GM08714 (cell line): Measurements from ENCODE around the gene WNT11.

Experiments used
- H3K4me3 ChIP-seq: fragments of 200-500 bp; sonication (Bioruptor generic); 2 replicates; pipeline ENCODE4 v1.5.1; 2014; ENCODE audit warnings: mild to moderate bottlenecking, low read length, inconsistent platforms
- ZNF274 ChIP-seq: IDR thresholded peaks from 2 replicates; pipeline ENCODE4 v1.6.1; 2012; ENCODE audit warnings: mild to moderate bottlenecking, low read depth, low read length

The WNT11 gene

DNA sequence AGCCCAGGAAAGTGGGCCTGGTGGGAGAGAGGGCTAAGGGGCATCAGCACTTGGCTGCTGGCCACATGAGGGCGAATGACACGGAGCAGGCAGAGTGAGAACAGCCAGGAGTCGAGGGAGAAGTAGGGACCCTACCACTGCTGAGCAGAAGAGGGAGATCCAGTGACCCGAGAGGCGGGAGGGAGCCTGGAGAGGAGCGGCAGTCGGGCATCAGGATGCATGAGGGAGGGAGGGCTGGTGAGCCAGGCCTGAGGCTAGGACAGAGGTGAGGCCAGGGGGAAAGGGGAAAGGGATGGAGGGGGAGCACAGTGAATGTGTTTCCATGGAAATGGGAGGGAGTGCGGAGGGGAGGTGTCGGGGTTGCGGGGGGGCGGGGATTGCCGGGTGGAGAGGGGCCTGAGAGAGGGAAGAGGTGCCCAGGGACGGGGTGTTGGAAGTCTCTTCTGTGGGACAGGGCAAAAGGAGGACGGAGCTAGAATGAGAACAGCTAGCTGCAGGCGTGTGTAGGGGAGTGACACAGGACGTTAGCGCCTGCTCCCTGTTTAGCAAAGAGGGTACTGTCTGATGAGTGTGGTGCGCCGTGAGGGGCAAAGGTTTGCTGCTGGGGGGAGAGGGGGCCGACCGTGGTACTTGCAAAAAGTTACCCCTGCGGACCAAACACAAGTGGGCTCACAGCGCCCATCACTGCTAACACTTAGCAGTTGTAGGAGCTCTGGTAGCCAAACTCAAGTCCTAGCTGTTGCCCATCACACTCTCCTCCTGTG lies 37.1 kb upstream of the WNT11 start:
- no peak overlapping the region for H3K4me3 ChIP-seq
- TF ChIP-seq ZNF274 = no peak

DNA sequence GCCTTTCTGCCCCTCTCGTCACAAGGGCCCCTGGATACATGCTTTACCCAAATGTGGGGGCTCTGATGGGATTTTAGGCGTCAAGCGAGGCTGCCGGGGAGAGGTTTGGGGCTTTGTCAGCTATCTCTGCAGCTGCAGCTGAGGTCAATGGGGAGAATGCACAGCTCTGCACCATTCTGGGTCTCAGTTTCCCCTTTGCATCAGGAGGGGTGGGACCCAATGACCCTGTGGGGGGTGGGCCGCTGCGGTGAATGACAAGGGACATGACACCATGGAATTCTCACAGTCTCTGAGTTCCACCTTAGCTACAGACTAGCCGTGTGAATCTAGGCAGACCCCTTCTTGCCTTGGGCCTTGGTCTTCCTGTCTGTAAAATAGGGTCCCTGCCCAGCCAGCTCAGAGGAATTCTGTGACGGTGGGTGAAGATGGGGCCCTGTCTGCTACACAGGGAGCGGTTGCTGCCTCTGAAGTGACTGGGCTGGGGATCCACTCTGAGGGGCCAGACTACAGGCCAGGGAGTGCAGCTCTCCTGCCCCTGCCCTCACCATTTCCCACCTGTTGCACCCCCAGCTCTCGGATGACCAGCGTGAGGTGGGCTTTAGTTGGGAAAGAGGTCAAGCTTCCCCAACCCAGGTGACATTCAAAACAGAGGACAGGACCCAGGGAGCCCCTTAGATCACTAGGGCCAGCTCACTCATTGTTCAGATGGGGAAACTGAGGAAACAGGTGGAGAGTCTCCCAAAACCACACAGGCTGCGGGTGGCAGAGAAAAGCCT lies 35.9 kb upstream of the WNT11 start:
- no peak overlapping the region for H3K4me3 ChIP-seq
- no peak for TF ChIP-seq ZNF274

- no peak for TF ChIP-seq ZNF274
- no peak overlapping the region for H3K4me3 ChIP-seq
These were observed 35.1 kb upstream of the WNT11 start for GRCh38 chr11:76241243-76242000.

DNA sequence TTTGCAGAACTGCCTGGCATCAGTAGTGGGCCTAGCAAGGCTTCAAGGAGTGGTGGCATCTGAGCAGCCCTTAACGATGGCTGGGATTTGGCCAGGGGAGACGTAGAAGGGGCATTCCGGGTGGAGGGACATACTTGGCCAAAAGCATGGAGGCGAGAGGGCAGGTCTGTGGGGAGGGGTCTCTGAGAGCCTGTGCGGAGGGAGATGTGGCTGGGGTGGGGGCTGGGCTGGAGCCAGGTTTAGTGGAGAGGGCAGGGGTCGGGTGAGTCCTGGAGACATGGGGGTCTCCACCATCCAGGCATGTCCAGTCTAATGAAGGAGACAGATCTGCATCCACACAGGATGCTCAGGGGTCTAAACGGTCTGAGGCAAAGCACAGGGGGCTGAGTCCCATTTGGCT lies 34.4 kb upstream of the WNT11 start:
- no peak for TF ChIP-seq ZNF274
- H3K4me3 ChIP-seq = no peak overlapping the region

- H3K4me3 ChIP-seq = no peak overlapping the region
- no peak for TF ChIP-seq ZNF274
These were observed 33.8 kb upstream of the WNT11 start for GRCh38 chr11:76240161-76240540.

GRCh38 chr11:76239483-76240160 lies 33.3 kb upstream of the WNT11 start:
- H3K4me3 ChIP-seq = no peak overlapping the region
- TF ChIP-seq ZNF274 = no peak

DNA sequence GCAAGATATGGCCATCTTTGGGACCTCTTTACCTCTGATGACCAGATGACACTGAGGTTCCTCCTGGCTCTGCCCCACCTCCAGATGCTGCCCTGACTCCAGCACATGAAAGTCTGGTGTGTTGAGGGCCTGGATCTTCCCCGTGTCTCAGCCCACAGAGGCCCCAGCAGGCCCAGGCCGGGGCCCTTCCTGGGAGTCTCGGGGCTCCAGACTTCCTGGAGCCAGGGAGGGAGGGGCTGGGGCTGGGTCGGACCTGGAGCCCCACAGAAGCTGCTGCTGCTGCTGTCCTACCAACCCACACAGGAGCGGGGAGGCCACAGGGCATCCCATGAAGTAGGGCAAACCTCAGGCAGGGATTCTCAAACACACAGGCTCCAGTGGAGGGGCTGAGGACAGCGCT lies 32.2 kb upstream of the WNT11 start:
- no peak overlapping the region for H3K4me3 ChIP-seq
- no peak for TF ChIP-seq ZNF274

GRCh38 chr11:76237914-76238313 lies 31.6 kb upstream of the WNT11 start:
- H3K4me3 ChIP-seq = no peak overlapping the region
- no peak for TF ChIP-seq ZNF274

- no peak for TF ChIP-seq ZNF274
- H3K4me3 ChIP-seq = no peak overlapping the region
These were observed 30.8 kb upstream of the WNT11 start for GRCh38 chr11:76237000-76237649.

DNA sequence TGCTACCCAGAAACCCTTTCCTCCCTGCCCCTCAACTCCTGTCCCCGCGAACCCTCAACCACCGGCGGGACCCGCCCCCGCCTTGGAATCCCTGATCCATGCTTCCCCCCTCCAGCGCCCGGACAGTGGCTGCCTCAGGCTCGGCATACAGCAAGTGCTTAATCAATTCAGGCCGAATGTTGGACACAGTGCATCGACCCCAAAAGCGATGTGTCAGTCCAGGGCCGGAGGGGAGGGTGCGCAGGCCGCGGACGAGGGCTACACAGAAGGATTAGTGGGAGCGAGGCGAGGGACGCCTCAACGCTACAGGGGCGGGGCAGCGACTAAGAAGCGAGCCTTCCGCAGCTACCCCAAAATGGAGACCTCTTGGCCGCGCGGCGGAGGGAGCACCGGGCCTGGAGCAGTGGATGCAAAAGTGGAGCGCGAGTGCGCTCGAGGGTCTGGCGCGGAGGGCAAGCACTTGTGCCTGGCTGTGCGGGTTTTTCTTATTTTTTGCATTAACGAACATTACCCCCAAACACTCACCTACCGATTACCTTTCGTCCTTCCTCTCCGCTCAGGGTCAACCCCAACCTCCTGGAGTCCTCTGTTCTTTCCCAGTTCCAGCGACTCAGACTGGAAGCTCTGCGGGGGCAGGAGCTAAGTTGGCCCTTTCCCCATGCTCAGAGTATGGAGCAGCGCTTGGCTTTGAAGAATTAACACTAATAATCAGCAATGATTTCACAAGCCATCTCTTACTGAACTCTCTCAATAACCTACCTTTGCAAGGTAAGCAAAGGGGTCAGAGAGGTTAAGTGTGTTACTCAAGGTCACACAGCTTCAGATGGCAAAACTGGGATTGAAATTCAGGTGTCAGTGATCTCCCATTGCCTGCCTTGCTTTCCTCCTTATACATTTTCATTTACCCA lies 30.0 kb upstream of the WNT11 start:
- no peak for TF ChIP-seq ZNF274
- peak overlapping the region; percentile 82 for H3K4me3 ChIP-seq

DNA sequence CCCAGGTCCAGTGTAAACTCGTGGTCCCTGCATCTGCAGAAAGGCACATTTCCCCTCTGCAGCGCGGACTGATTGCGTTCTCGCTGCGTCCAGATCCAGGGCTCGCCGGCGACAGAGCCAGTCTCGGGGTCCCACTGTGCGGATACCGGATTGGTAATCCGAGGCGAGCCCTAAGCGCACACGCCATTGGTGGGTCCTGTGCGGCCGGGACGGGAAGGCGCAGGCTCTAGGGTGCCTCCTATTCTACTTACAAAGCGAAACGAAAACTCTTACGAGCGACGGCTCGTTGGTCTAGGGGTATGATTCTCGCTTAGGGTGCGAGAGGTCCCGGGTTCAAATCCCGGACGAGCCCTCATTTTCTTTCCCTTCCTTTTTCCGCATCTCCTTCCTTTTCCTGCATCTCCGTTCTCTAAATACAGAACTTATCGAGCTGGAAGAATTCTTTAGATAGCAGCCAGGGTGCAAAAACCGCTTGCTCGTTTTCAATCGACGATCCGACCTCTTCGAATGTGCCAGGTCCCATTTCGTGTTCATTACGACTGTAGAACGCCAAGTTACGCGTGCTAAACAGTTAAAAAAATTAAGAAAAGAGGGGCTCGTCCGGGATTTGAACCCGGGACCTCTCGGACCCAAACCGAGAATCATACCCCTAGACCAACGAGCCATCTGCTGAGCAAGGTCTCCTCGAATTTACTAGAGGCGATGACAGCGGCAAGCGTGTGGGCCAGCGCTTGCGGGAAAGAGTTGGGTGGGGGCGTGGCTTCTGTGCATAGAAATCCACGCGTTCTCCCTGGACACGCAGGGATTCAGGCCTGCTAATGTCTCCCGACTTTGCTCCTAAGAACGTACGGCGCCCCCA lies 29.2 kb upstream of the WNT11 start:
- no peak for TF ChIP-seq ZNF274
- peak overlapping the region; percentile 82 for H3K4me3 ChIP-seq
